Measurements from ENCODE around the gene ANKRD13C.

GRCh38 chr1:70396607-70397006 is 42.1 kb upstream of the ANKRD13C start:
- TF ChIP-seq LEF1 (IDR thresholded peaks at IDR 0.05; ENCODE audit: borderline replicate concordance) = no peak
- TF ChIP-seq L3MBTL2 (conservative IDR thresholded peaks at IDR 0.05) = no peak
- no peak for TF ChIP-seq PKNOX1 (IDR thresholded peaks at IDR 0.05)
- no peak for TF ChIP-seq ZNF384 (IDR thresholded peaks at IDR 0.05)
- no peak for TF ChIP-seq SP1 (IDR thresholded peaks at IDR 0.05)
- no peak for TF ChIP-seq BHLHE40 (IDR thresholded peaks at IDR 0.05; ENCODE audit: borderline replicate concordance)
- TF ChIP-seq FOXA1 (IDR thresholded peaks at IDR 0.05) = no peak
- TF ChIP-seq SUZ12 (IDR thresholded peaks at IDR 0.05) = no peak
- TF ChIP-seq FOXM1 (IDR thresholded peaks at IDR 0.05; ENCODE audit: borderline replicate concordance) = no peak
- no peak for TF ChIP-seq ARNT (IDR thresholded peaks at IDR 0.05)

Measured in HEK293T (cell line).